ENCODE data around the gene LHFPL5. TPM values are rescaled to one million over a fixed set of nuclear protein-coding genes. Genes with fewer than 3 reads are reported as not detected.

The LHFPL5 gene
- polyA plus RNA-seq, 3 donors = 0.07 to 0.40 (median 0.14) TPM

GRCh38 chr6:35788423-35788982, 16.6 kb upstream of the LHFPL5 start:
- no peak for DNase-seq

- no peak for DNase-seq
Measured at GRCh38 chr6:35790683-35791082, 14.5 kb upstream of the LHFPL5 start.

- DNase-seq = no peak
Measured at GRCh38 chr6:35794536-35795452, 10.4 kb upstream of the LHFPL5 start.

- no peak for DNase-seq
Measured at GRCh38 chr6:35795453-35796071, 9.6 kb upstream of the LHFPL5 start.

- no peak for DNase-seq
Measured at GRCh38 chr6:35796236-35796635, 8.9 kb upstream of the LHFPL5 start.

GRCh38 chr6:35797837-35798526, 7.2 kb upstream of the LHFPL5 start:
- no peak for DNase-seq

GRCh38 chr6:35798706-35799105, 6.4 kb upstream of the LHFPL5 start:
- no peak for DNase-seq

- DNase-seq = no peak
Measured at GRCh38 chr6:35801148-35801547, 4.0 kb upstream of the LHFPL5 start.

GRCh38 chr6:35808688-35809087, 3.5 kb downstream of the LHFPL5 start:
- DNase-seq = no peak

- DNase-seq = no peak
Measured at GRCh38 chr6:35809809-35810208, 4.7 kb downstream of the LHFPL5 start.

GRCh38 chr6:35810971-35811698, 6.0 kb downstream of the LHFPL5 start:
- DNase-seq = no peak

- no peak for DNase-seq
Measured at GRCh38 chr6:35811699-35811995, 6.5 kb downstream of the LHFPL5 start.

- DNase-seq = no peak
Measured at GRCh38 chr6:35817515-35817914, 12.4 kb downstream of the LHFPL5 start.

- DNase-seq = no peak
Measured at GRCh38 chr6:35823601-35824000, 18.4 kb downstream of the LHFPL5 start.

GRCh38 chr6:35824552-35825192, 19.5 kb downstream of the LHFPL5 start:
- no peak for DNase-seq

GRCh38 chr6:35829306-35829705, 24.2 kb downstream of the LHFPL5 start:
- DNase-seq = no peak

GRCh38 chr6:35831257-35832007, 26.3 kb downstream of the LHFPL5 start:
- no peak for DNase-seq

- no peak for DNase-seq
Measured at GRCh38 chr6:35833536-35833935, 28.4 kb downstream of the LHFPL5 start.

GRCh38 chr6:35839019-35839418, 33.9 kb downstream of the LHFPL5 start:
- no peak for DNase-seq

- DNase-seq = no peak
Measured at GRCh38 chr6:35842381-35842780, 37.2 kb downstream of the LHFPL5 start.

- DNase-seq = no peak
Measured at GRCh38 chr6:35844290-35844689, 39.1 kb downstream of the LHFPL5 start.
